ENCODE results near the gene IGF2.

Gene IGF2

GRCh38 chr11:2088284-2088683 lies 50.9 kb downstream of the IGF2 start:
- ATAC-seq, result no peak
- no peak for TF ChIP-seq ZNF8 (CRISPR knock-in tag; IDR thresholded peaks at IDR 0.05)
- TF ChIP-seq PATZ1 (CRISPR knock-in tag; IDR thresholded peaks at IDR 0.05; ENCODE audit: borderline replicate concordance), result no peak
- TF ChIP-seq SNAI2 (CRISPR knock-in tag; IDR thresholded peaks at IDR 0.05), result no peak
- no peak for TF ChIP-seq ARNTL (CRISPR knock-in tag; IDR thresholded peaks at IDR 0.05; ENCODE audit: borderline replicate concordance, low read depth)
- no peak for TF ChIP-seq CREB5 (CRISPR knock-in tag; IDR thresholded peaks at IDR 0.05; ENCODE audit: low read depth)
- no peak for TF ChIP-seq TSHZ2 (CRISPR knock-in tag; IDR thresholded peaks at IDR 0.05)
- TF ChIP-seq OSR1 (CRISPR knock-in tag; IDR thresholded peaks at IDR 0.05), result no peak
- no peak for TF ChIP-seq ZNF565 (CRISPR knock-in tag; conservative IDR thresholded peaks at IDR 0.05; ENCODE audit: low read depth)
- no peak for TF ChIP-seq PPARA (CRISPR knock-in tag; IDR thresholded peaks at IDR 0.05; ENCODE audit: borderline replicate concordance)
- no peak for TF ChIP-seq POU6F1 (CRISPR knock-in tag; IDR thresholded peaks at IDR 0.05; ENCODE audit: borderline replicate concordance, low read depth)
- TF ChIP-seq TOX (CRISPR knock-in tag; IDR thresholded peaks at IDR 0.05; ENCODE audit: borderline replicate concordance), result no peak
- no peak for TF ChIP-seq BACH2 (CRISPR knock-in tag; IDR thresholded peaks at IDR 0.05; ENCODE audit: borderline replicate concordance)
- no peak for TF ChIP-seq TCF4 (CRISPR knock-in tag; IDR thresholded peaks at IDR 0.05; ENCODE audit: borderline replicate concordance)

GRCh38 chr11:2086239-2087040 lies 52.7 kb downstream of the IGF2 start:
- no peak for ATAC-seq
- no peak for TF ChIP-seq ZFP3 (CRISPR knock-in tag; IDR thresholded peaks at IDR 0.05)

- ATAC-seq, result no peak
These were observed 53.7 kb downstream of the IGF2 start for GRCh38 chr11:2085251-2086066.

More at GRCh38 chr11:2085251-2086066, 53.7 kb downstream of the IGF2 start:
- no peak for TF ChIP-seq ZNF565 (CRISPR knock-in tag; conservative IDR thresholded peaks at IDR 0.05; ENCODE audit: low read depth)
- TF ChIP-seq CSRNP3 (CRISPR knock-in tag; IDR thresholded peaks at IDR 0.05), result no peak
